Tongue (tissue), 2 donors: ENCODE data around the gene NKIRAS1. TPM values are rescaled to one million over a fixed set of nuclear protein-coding genes. Genes with fewer than 3 reads are reported as not detected.
"Not testable (repeated sequence)": the region's sequence is repeated elsewhere in the genome, so short reads cannot be mapped to it uniquely, and the experiment has no call there.

Experiments
- DNase-seq: peaks from one replicate; pipeline ENCODE4 v3.0.0-alpha.2; 2015
- total RNA-seq: library from RNA; depleted of rRNA; stranded (reverse); fragments of >200 nt; gene quantifications from one replicate; pipeline ENCODE4 v1.2.3, GENCODE V29; 2014

NKIRAS1 gene
- total RNA-seq, 1 donor from 2014 or later: 26.9 TPM

- DNase-seq: no peak
Observed at GRCh38 chr3:23869977-23870662, 46.7 kb downstream of the NKIRAS1 start.

GRCh38 chr3:23867838-23868237 is 49.0 kb downstream of the NKIRAS1 start:
- DNase-seq: no peak

DNA sequence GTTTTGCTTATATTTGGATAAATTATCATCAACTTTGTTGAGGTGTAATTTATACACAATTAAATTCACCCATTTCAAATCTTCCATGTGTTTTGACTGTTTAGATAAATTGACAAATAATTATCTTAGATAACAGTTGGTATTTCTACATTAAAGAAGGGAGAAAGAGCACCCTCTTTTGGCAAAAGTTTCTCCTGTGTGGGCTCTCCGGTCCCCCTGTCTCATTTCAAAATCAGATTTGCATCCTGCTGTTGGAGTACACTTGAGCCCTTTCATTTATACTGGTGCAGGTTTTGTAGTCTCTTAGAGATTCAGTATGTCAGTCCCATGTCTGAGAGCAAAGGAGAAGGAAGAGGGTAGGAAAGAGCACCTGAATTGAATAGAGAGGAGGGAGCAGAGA is 49.4 kb downstream of the NKIRAS1 start:
- DNase-seq: no peak

DNA sequence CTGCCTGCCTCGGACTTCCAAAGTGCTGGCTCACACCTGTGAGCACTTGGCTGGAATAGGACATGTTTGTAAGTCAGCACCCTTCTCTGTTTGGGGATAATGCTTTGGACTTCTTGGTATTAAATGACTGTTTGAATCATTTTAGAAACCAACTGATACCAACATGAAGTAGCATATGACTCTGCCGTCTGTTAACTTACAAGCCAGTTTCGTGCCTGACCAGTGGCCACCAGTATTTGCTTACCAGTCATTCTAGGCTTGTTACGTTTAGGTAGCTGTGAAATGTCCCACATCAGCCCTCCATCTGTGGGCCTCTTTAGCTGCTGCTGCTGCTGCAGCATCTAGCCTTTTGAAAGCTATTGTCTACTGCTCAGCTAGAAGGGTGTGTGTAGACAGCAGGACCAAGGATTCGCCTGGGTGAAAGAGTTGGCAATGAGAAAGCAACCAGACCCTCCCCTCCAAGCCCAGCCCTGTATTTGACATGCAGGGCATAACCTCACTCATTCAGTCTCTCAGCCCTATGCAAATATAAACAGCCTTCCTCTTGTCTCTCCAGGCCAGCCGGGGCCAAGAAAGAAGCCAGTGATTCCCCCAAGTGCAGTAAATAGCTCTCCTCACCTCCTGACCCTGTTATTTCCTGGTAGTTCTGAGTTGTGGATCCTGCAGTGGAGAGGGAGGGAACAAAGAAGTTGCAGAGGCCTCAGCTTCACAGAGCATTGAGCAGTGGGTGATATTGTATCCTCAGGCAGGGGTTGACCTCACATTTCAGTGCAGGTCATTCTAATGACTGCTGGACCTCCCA is 51.0 kb downstream of the NKIRAS1 start:
- peak; percentile 59 for DNase-seq

GRCh38 chr3:23864931-23865330 is 51.9 kb downstream of the NKIRAS1 start:
- DNase-seq: peak; percentile 38

- no peak for DNase-seq
Observed at GRCh38 chr3:23863060-23863459, 53.7 kb downstream of the NKIRAS1 start.

- no peak for DNase-seq
Observed at GRCh38 chr3:23861689-23862088, 55.1 kb downstream of the NKIRAS1 start.

DNA sequence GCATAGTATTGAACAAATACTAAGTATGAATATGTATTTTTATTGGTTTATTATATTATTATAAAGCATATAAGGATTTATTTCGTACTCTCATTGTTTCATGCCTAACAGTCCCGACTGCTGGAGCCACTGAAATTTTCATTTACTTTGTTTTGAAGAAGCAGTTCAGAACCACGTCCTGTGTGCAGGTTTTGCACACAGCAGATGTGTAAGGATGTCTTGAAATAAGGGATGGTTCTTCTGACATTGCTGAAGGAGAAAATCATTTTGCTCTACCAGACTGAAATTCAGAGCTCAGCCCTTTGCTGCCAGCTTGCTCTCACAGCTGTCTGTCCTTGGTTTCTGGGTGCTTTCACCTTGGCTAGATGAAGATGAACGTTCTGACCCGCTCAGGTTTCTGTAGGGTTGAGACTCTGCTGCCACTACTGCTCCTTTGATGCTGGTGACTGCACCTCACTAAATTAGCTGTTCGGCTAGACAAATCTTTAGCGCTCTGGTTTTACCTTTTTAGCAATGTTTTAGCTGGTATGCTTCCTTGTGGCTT is 56.9 kb downstream of the NKIRAS1 start:
- no peak for DNase-seq

GRCh38 chr3:23859012-23859743 is 57.6 kb downstream of the NKIRAS1 start:
- DNase-seq: peak; percentile 24

GRCh38 chr3:23856286-23856685 is 60.5 kb downstream of the NKIRAS1 start:
- no peak for DNase-seq

DNA sequence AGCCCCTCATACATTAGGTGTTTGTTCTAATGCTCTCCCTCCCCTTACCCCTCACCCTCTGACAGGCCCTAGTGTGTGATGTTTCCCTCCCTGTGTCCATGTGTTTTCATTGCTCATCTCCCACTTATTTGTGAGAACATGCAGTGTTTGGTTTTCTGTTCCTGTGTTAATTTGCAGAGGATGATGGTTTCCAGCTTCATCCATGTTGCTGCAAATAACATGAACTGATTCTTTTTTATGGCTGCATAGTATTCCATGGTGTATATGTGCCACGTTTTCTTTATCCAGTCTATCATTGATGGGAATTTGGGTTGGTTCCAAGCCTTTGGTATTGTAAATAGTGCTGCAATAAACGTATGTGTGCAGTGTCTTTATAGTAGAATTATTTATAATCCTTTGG is 67.3 kb downstream of the NKIRAS1 start:
- DNase-seq: not testable (repeated sequence)

GRCh38 chr3:23845326-23846216 is 71.2 kb downstream of the NKIRAS1 start:
- no peak for DNase-seq

DNA sequence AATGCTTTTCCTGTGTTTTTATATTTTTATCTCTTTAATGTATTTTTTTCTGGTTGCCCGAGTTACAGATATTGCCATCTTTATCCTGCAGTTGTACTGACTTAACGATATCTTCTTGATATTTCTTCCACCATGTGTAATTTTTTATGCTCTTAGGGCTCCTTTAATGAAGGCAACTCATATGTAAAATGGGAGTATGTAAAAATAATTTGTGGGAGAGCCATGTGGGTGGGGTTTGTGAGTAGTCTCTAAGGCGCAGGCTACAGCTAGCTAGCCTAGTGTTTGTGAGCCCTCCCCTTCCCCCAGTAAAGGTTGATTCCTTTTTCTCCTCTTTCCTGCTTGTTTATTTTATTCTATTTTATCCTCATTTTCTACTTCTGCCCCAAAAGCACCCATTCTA is 72.9 kb downstream of the NKIRAS1 start:
- DNase-seq: no peak

Other genes with a start within 250 kb of the NKIRAS1 start
- gene UBE2E1, start 111.0 kb downstream of the NKIRAS1 start, total RNA-seq: 82.8 TPM
- gene RPL15, start 142 bp upstream of the NKIRAS1 start, total RNA-seq: 3,552 TPM
- 43.5 TPM for gene NR1D2, start 28.3 kb upstream of the NKIRAS1 start, total RNA-seq